Measurements from ENCODE around the gene NWD2. TPM values are rescaled to one million over a fixed set of nuclear protein-coding genes. Genes with fewer than 3 reads are reported as not detected.

NWD2 gene
- total and polyA plus RNA-seq, 2 donors (not counting 1 experiment from before 2014, with no cell fraction given), result not detected

DNA sequence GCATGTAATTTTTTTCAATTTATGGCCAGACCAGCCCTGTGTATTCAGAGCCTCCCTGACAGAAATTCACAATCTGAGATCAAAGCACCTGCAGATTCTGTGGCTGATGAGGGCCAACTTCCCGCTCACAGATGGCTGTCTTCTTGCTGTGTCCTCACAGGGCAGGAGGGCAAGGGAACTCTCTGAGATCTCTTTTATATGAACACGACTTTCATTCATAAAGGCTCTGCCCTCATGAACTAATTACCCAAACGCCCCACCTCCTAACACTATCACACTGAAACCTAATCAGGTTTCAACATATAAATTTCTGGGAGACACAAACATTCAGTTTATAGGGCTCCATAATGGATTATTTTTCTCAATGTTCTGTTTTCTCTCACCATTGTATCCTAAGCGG, 192.6 kb downstream of the NWD2 start:
- no peak for DNase-seq (ENCODE audit: low read depth in 2 of 2)
- no peaks in the 10 kb centered on the region for H4K20me1 ChIP-seq (ENCODE audit: control insufficient read depth, extremely low read depth, insufficient read depth, low read length)
- no peak for TF ChIP-seq EZH2 (IDR thresholded peaks at IDR 0.05; ENCODE audit: low read length, missing control alignments)
- TF ChIP-seq, protein P1, sequence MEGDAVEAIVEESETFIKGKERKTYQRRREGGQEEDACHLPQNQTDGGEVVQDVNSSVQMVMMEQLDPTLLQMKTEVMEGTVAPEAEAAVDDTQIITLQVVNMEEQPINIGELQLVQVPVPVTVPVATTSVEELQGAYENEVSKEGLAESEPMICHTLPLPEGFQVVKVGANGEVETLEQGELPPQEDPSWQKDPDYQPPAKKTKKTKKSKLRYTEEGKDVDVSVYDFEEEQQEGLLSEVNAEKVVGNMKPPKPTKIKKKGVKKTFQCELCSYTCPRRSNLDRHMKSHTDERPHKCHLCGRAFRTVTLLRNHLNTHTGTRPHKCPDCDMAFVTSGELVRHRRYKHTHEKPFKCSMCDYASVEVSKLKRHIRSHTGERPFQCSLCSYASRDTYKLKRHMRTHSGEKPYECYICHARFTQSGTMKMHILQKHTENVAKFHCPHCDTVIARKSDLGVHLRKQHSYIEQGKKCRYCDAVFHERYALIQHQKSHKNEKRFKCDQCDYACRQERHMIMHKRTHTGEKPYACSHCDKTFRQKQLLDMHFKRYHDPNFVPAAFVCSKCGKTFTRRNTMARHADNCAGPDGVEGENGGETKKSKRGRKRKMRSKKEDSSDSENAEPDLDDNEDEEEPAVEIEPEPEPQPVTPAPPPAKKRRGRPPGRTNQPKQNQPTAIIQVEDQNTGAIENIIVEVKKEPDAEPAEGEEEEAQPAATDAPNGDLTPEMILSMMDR (conservative IDR thresholded peaks at IDR 0.05 in 1 of 2, IDR thresholded peaks at IDR 0.05 in 1 of 2; ENCODE audit: low read depth in 1 of 2, low read length in 2 of 2), result no peak
- no peaks in the 10 kb centered on the region for H3K27me3 ChIP-seq (ENCODE audit: control insufficient read depth, insufficient read depth, low read length)
- no peaks in the 10 kb centered on the region for H3K4me1 ChIP-seq (ENCODE audit: control insufficient read depth, extremely low read depth, insufficient read depth, low read length)
- no peaks in the 10 kb centered on the region for H3K9me3 ChIP-seq (ENCODE audit: control insufficient read depth, insufficient read depth, low read depth, low read length)
- no peak overlapping the region for H3K4me3 ChIP-seq (replicated peaks in 1 of 4; ENCODE audit: control extremely low read depth in 1 of 4, insufficient read depth in 1 of 4, low read depth in 3 of 4, low read length in 4 of 4)
- no peak overlapping the region for H3K4me2 ChIP-seq (ENCODE audit: extremely low read depth, insufficient read depth, low read length)
- no peak overlapping the region for H3K27ac ChIP-seq (ENCODE audit: insufficient read depth, low read length)
- H3K36me3 ChIP-seq (ENCODE audit: control insufficient read depth, insufficient read depth, low read length), result no peaks in the 10 kb centered on the region
- no peak overlapping the region for H3K9ac ChIP-seq (ENCODE audit: insufficient read depth, low read length)
- H3K79me2 ChIP-seq (ENCODE audit: control insufficient read depth, insufficient read depth, low read length), result no peaks in the 10 kb centered on the region
- H2AFZ ChIP-seq (ENCODE audit: low read length), result no peak overlapping the region

DNA sequence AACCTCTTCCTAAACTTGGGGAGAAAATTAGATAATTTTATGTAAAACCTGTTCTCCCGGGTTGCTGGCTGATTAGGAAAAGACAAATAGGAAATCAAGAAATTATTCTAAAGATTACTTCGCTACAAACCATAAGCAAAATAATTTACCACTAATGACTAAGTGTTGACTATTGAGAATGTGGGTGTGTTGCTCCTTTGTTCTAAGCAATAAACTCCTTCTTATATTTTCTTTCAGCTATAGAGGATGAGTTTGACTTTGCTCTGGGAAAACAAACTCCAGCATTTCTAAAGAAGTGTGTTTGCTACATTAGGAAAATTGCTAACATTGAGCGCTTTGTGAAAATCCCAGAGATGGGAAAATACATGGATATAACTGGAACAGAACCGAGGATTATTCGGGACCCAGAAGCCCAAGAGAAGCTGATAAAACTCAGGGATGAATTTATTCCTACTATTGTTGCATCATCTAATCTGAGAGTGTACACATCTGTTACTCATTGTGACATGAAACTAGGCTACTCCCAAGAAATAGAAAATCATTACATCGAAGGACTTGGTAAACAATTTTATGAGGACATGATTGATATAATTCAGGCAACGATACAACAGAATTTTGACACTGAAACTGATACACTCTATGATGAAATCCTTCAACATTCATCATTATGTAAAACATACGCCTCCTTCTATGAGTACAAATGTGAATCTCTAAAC, 194.2 kb downstream of the NWD2 start:
- Histone ChIP-seq H2AFZ (ENCODE audit: low read length) (no peak overlapping the region), H3K27ac (ENCODE audit: insufficient read depth, low read length) (no peak overlapping the region)
- DNase-seq (ENCODE audit: low read depth in 2 of 2), result no peak

GRCh38 chr4:37439809-37440474, 195.4 kb downstream of the NWD2 start:
- H3K4me1 ChIP-seq (ENCODE audit: control insufficient read depth, extremely low read depth, insufficient read depth, low read length), result no peaks in the 10 kb centered on the region
- H3K79me2 ChIP-seq (ENCODE audit: control insufficient read depth, insufficient read depth, low read length), result no peaks in the 10 kb centered on the region
- no peaks in the 10 kb centered on the region for H3K9me3 ChIP-seq (ENCODE audit: control insufficient read depth, insufficient read depth, low read depth, low read length)
- no peaks in the 10 kb centered on the region for H3K36me3 ChIP-seq (ENCODE audit: control insufficient read depth, insufficient read depth, low read length)
- no peaks in the 10 kb centered on the region for H3K27me3 ChIP-seq (ENCODE audit: control insufficient read depth, insufficient read depth, low read length)
- no peak for DNase-seq (ENCODE audit: low read depth in 2 of 2)
- H3K9ac ChIP-seq (ENCODE audit: insufficient read depth, low read length), result no peak overlapping the region
- no peak overlapping the region for H3K4me2 ChIP-seq (ENCODE audit: extremely low read depth, insufficient read depth, low read length)
- TF ChIP-seq, protein P1 (conservative IDR thresholded peaks at IDR 0.05 in 1 of 2, IDR thresholded peaks at IDR 0.05 in 1 of 2; ENCODE audit: low read depth in 1 of 2, low read length in 2 of 2), result no peak
- TF ChIP-seq EZH2 (IDR thresholded peaks at IDR 0.05; ENCODE audit: low read length, missing control alignments), result no peak
- no peaks in the 10 kb centered on the region for H4K20me1 ChIP-seq (ENCODE audit: control insufficient read depth, extremely low read depth, insufficient read depth, low read length)
- H3K27ac ChIP-seq (ENCODE audit: insufficient read depth, low read length), result no peak overlapping the region
- H2AFZ ChIP-seq (ENCODE audit: low read length), result no peak overlapping the region
- H3K4me3 ChIP-seq (replicated peaks in 1 of 4; ENCODE audit: control extremely low read depth in 1 of 4, insufficient read depth in 1 of 4, low read depth in 3 of 4, low read length in 4 of 4), result no peak overlapping the region

More for the DNA sequence above, 194.2 kb downstream of the NWD2 start:
- Histone ChIP-seq H3K4me3 (replicated peaks in 1 of 4; ENCODE audit: control extremely low read depth in 1 of 4, insufficient read depth in 1 of 4, low read depth in 3 of 4, low read length in 4 of 4) (no peak overlapping the region), H3K4me2 (ENCODE audit: extremely low read depth, insufficient read depth, low read length) (no peak overlapping the region), H3K9me3 (ENCODE audit: control insufficient read depth, insufficient read depth, low read depth, low read length) (no peaks in the 10 kb centered on the region), H3K9ac (ENCODE audit: insufficient read depth, low read length) (no peak overlapping the region), H3K27me3 (ENCODE audit: control insufficient read depth, insufficient read depth, low read length) (no peaks in the 10 kb centered on the region), H3K36me3 (ENCODE audit: control insufficient read depth, insufficient read depth, low read length) (no peaks in the 10 kb centered on the region), H3K79me2 (ENCODE audit: control insufficient read depth, insufficient read depth, low read length) (no peaks in the 10 kb centered on the region), H4K20me1 (ENCODE audit: control insufficient read depth, extremely low read depth, insufficient read depth, low read length) (no peaks in the 10 kb centered on the region), H3K4me1 (ENCODE audit: control insufficient read depth, extremely low read depth, insufficient read depth, low read length) (no peaks in the 10 kb centered on the region)
- TF ChIP-seq EZH2 (IDR thresholded peaks at IDR 0.05; ENCODE audit: low read length, missing control alignments), result no peak
- TF ChIP-seq, protein P1 (conservative IDR thresholded peaks at IDR 0.05 in 1 of 2, IDR thresholded peaks at IDR 0.05 in 1 of 2; ENCODE audit: low read depth in 1 of 2, low read length in 2 of 2), result no peak

All from fibroblast of lung (primary cell).